Ovary (tissue), 9 donors: ENCODE measurements around the gene RGS6. TPM values are rescaled to one million over a fixed set of nuclear protein-coding genes. Genes with fewer than 3 reads are reported as not detected.
A peak's percentile ranks its signal among the peaks of the same experiment; 100 is the strongest.

ENCODE experiments used
- DNase-seq, 5 donors: peaks; one replicate each; pipeline ENCODE4 v3.0.0-alpha.2; 2019 to 2020
- H3K27ac ChIP-seq, 2 donors: fragments of 200-600 bp; one replicate each; pipeline versions ENCODE4 v1.5.1 to v1.8.0; 2019 to 2022
- H3K27me3 ChIP-seq: fragments of 200-600 bp; one replicate; pipeline ENCODE4 v1.8.0; 2022
- H3K36me3 ChIP-seq: fragments of 200-600 bp; sonication (generic); one replicate; pipeline ENCODE4 v1.5.1; 2019
- H3K4me1 ChIP-seq: one replicate; pipeline ENCODE4 v1.8.1; 2013; ENCODE audit warnings: mild to moderate bottlenecking, moderate library complexity; ENCODE audit not compliant: insufficient read depth
- H3K4me3 ChIP-seq: fragments of 200-600 bp; sonication (generic); one replicate; pipeline ENCODE4 v1.5.1; 2017
- H3K9me3 ChIP-seq, 2 donors: fragments of 200-600 bp in 1 of 2; sonication (generic) in 1 of 2; one replicate each; pipeline versions ENCODE4 v1.5.1 to v1.8.1; 2013 to 2019; ENCODE audit warnings: mild to moderate bottlenecking in 1 of 2, moderate library complexity in 1 of 2
- CTCF ChIP-seq, 3 donors: fragments of 450-650 bp in 2 of 3; fragments of 200-600 bp in 1 of 3; IDR thresholded peaks; one replicate each; pipeline versions ENCODE4 v1.5.1 to v1.8.0; 2016 to 2022; ENCODE audit warnings: antibody characterized with exemption in 3 of 3, mild to moderate bottlenecking in 1 of 3
- EP300 ChIP-seq: sonication (generic); formaldehyde crosslinking; IDR thresholded peaks from one replicate; pipeline ENCODE4 v1.6.1; 2017; ENCODE audit warnings: antibody characterized with exemption
- POLR2A ChIP-seq: fragments of 450-650 bp; IDR thresholded peaks from one replicate; pipeline ENCODE4 v1.6.1; 2017; ENCODE audit warnings: antibody characterized with exemption, mild to moderate bottlenecking, moderate library complexity
- WGBS, 3 donors: extraction: QIAGEN DNeasy Blood & Tissue Kit in 1 of 3; methylation state at CpG; one replicate each; pipeline versions ENCODE4 v1.1.5 to v1.1.7; 2013 to 2017; 5-methylcytosine and 5-hydroxymethylcytosine counted together
- intact Hi-C, 4 donors: fragments of 100-400 bp; cut with DNase I; formaldehyde crosslinking; loops; one replicate each; pipeline versions ENCODE4 v1.11.0 to v1.15.1; 2022 to 2023
- polyA plus RNA-seq, 2 donors: library from polyadenylated mRNA; stranded (reverse); fragments of 200-250 nt in 1 of 2; fragments of 350-450 nt in 1 of 2; fragmentation: Illumina TruSeq in 1 of 2; extraction: RNeasy Lipid Tissue Mini Kit (QIAGEN cat#74804) in 1 of 2; gene quantifications; one replicate each; pipeline ENCODE4 v1.2.3, GENCODE V29; 2013 to 2014
- total RNA-seq, 7 donors: library from RNA; depleted of rRNA in 2 of 7; stranded (reverse); fragments of >200 nt in 2 of 7; fragmentation: NEBNext Ultra II Directional in 3 of 7; extraction: Animal tissue kit (Norgen Biotek cat#: 25700) in 3 of 7; gene quantifications; one replicate each; pipeline versions ENCODE4 v1.1.0 to v1.2.4, GENCODE V29; 2016 to 2023
- donor health status: DM: no; HTN: no; CAD: no; lungs with moderate emphysema.
- donor health status: DM: no; HTN: no; CAD: no.
- donor health status: Bipolar disorder and iron deficiency.
- donor health status: DM: yes; HTN: yes; CAD: no.
- donor health status: DM: no; HTN: no; CAD: no.
- donor health status: DM: yes; HTN: yes; CAD: no.

Gene RGS6
- total and polyA plus RNA-seq, 9 donors = 0.53 to 6.9 (median 1.1) TPM

GRCh38 chr14:72521968-72522741 is 589.9 kb downstream of the RGS6 start:
- no peaks in the 10 kb centered on the region for H3K9me3 ChIP-seq
- intact Hi-C loops = no loop called here
- H3K27ac ChIP-seq = no peak overlapping the region
- TF ChIP-seq EP300 = no peak
- no peak for TF ChIP-seq CTCF (IDR thresholded peaks at IDR 0.05)
- TF ChIP-seq POLR2A = no peak
- no peak for DNase-seq
- no peaks in the 10 kb centered on the region for H3K36me3 ChIP-seq
- H3K4me3 ChIP-seq = no peak overlapping the region
- 94 to 97% (median 95%) methylated on average over 8 of the region's 8 CpGs for WGBS, 3 donors
- peaks cover 7% of the 10 kb centered on the region for H3K4me1 ChIP-seq
- H3K27me3 ChIP-seq = no peaks in the 10 kb centered on the region

- H3K27ac ChIP-seq = no peak overlapping the region
- TF ChIP-seq CTCF (IDR thresholded peaks at IDR 0.05) = no peak
- TF ChIP-seq POLR2A = no peak
- TF ChIP-seq EP300 = no peak
Measured at GRCh38 chr14:72522847-72523246, 590.6 kb downstream of the RGS6 start.

GRCh38 chr14:72523424-72524294 is 591.4 kb downstream of the RGS6 start:
- Histone ChIP-seq H3K9me3 (no peaks in the 10 kb centered on the region), H3K27me3 (no peaks in the 10 kb centered on the region), H3K4me3 (no peak overlapping the region), H3K36me3 (no peaks in the 10 kb centered on the region), H3K27ac (no peak overlapping the region), H3K4me1 (peaks cover 8% of the 10 kb centered on the region)
- WGBS, 3 donors = 18 to 31% (median 24%) methylated on average over 5 of the region's 5 CpGs
- peak in 2 of 5 donors; percentile 55 to 66 for DNase-seq
- no peak for TF ChIP-seq POLR2A
- TF ChIP-seq EP300 = no peak
- TF ChIP-seq CTCF (IDR thresholded peaks at IDR 0.05) = no peak
- intact Hi-C loops = no loop called here

More at GRCh38 chr14:72522847-72523246, 590.6 kb downstream of the RGS6 start:
- H3K9me3 ChIP-seq = no peaks in the 10 kb centered on the region
- WGBS, 3 donors = 90 to 95% (median 94%) methylated on average over 4 of the region's 4 CpGs
- H3K36me3 ChIP-seq = no peaks in the 10 kb centered on the region
- DNase-seq = no peak
- H3K4me3 ChIP-seq = no peak overlapping the region
- intact Hi-C loops = no loop called here
- H3K27me3 ChIP-seq = no peaks in the 10 kb centered on the region
- peaks cover 3% of the 10 kb centered on the region for H3K4me1 ChIP-seq

- Histone ChIP-seq H3K27ac (no peak overlapping the region), H3K36me3 (no peaks in the 10 kb centered on the region), H3K4me3 (no peak overlapping the region), H3K27me3 (no peaks in the 10 kb centered on the region), H3K9me3 (no peaks in the 10 kb centered on the region), H3K4me1 (peaks cover 12% of the 10 kb centered on the region)
- intact Hi-C loops = no loop called here
- TF ChIP-seq POLR2A (no peak), CTCF (IDR thresholded peaks at IDR 0.05) (no peak), EP300 (no peak)
- DNase-seq = no peak
Measured at GRCh38 chr14:72524295-72524629, 592.0 kb downstream of the RGS6 start.
